WTC11 (cell line): ENCODE measurements around the gene CDK5RAP2. TPM values are rescaled to one million over a fixed set of nuclear protein-coding genes. Genes with fewer than 3 reads are reported as not detected.

ENCODE experiments used
- ATAC-seq: fragments of 200-7000 bp; cut with Tn5 transposase; 2 replicates; pipeline ENCODE4 v1.10.0; 2021; ENCODE audit warnings: mild to moderate bottlenecking, moderate library complexity
- CTCF ChIA-PET: fragments of 300-600 bp; sonication (Branson Sonifier 250); formaldehyde crosslinking; loops from one replicate; lab custom pipeline; 2021; ENCODE audit warnings: antibody characterized with exemption; lab: Charles Lee
- POLR2A ChIA-PET: fragments of 350-600 bp; sonication (Branson Sonifier 250); formaldehyde crosslinking; loops from one replicate; lab custom pipeline; 2021; ENCODE audit warnings: antibody characterized with exemption; lab: Charles Lee
- DNase-seq: peaks from one replicate; pipeline ENCODE4 v3.0.0; 2021; ENCODE audit warnings: low spot score
- H3K27ac Mint-ChIP-seq: 2 replicates; pipeline ENCODE4 v1.8.0; 2021; ENCODE audit warnings: mixed read lengths
- H3K27me3 Mint-ChIP-seq: 2 replicates; pipeline ENCODE4 v1.8.0; 2021; ENCODE audit warnings: low read depth, mild to moderate bottlenecking, moderate library complexity, mixed read lengths
- H3K36me3 Mint-ChIP-seq: 2 replicates; pipeline ENCODE4 v1.8.0; 2021; ENCODE audit warnings: mixed read lengths
- H3K4me1 Mint-ChIP-seq: 2 replicates; pipeline ENCODE4 v1.8.0; 2022; ENCODE audit warnings: mixed read lengths
- H3K4me3 Mint-ChIP-seq: 2 replicates; pipeline ENCODE4 v1.8.0; 2021; ENCODE audit warnings: mild to moderate bottlenecking, moderate library complexity, mixed read lengths
- H3K9me3 Mint-ChIP-seq: 2 replicates; pipeline ENCODE4 v1.8.0; 2021; ENCODE audit warnings: mixed read lengths
- ATF1 ChIP-seq: sonication (generic); formaldehyde crosslinking; IDR thresholded peaks from 2 replicates; pipeline ENCODE4 v1.8.1; 2023; ENCODE audit warnings: mild to moderate bottlenecking, moderate library complexity, missing genetic modification reagents
- ATF2 ChIP-seq: sonication (generic); formaldehyde crosslinking; IDR thresholded peaks from 2 replicates; pipeline ENCODE4 v1.8.1; 2022; ENCODE audit warnings: low read depth, missing genetic modification reagents, borderline replicate concordance
- ATF6 ChIP-seq: sonication (generic); formaldehyde crosslinking; IDR thresholded peaks from 2 replicates; pipeline ENCODE4 v1.8.1; 2023; ENCODE audit warnings: mild to moderate bottlenecking, missing genetic modification reagents
- CBFB ChIP-seq: sonication (generic); formaldehyde crosslinking; IDR thresholded peaks from 2 replicates; pipeline ENCODE4 v1.8.1; 2022; ENCODE audit warnings: mild to moderate bottlenecking, low read depth, missing genetic modification reagents
- CTCF ChIP-seq: fragments of 200-600 bp; IDR thresholded peaks from 2 replicates; pipeline ENCODE4 v1.8.0; 2022; ENCODE audit warnings: antibody characterized with exemption
- E2F1 ChIP-seq: sonication (generic); formaldehyde crosslinking; IDR thresholded peaks from 2 replicates; pipeline ENCODE4 v1.8.0; 2022; ENCODE audit warnings: mild to moderate bottlenecking, missing genetic modification reagents
- E2F4 ChIP-seq: sonication (generic); formaldehyde crosslinking; IDR thresholded peaks from 2 replicates; pipeline ENCODE4 v1.8.1; 2022; ENCODE audit warnings: low read depth, mild to moderate bottlenecking, moderate library complexity, missing genetic modification reagents, borderline replicate concordance
- ELF4 ChIP-seq: sonication (generic); formaldehyde crosslinking; IDR thresholded peaks from 2 replicates; pipeline ENCODE4 v1.8.1; 2022; ENCODE audit warnings: low read depth, mild to moderate bottlenecking, moderate library complexity, missing genetic modification reagents
- FOXK1 ChIP-seq: sonication (generic); formaldehyde crosslinking; IDR thresholded peaks from 2 replicates; pipeline ENCODE4 v1.8.0; 2022; ENCODE audit warnings: mild to moderate bottlenecking, moderate library complexity, missing genetic modification reagents
- GRHL2 ChIP-seq: fragments of 250-450 bp; sonication (Bioruptor Pico); IDR thresholded peaks from 2 replicates; pipeline ENCODE4 v1.8.0; 2022; ENCODE audit warnings: mild to moderate bottlenecking, moderate library complexity; ENCODE audit not compliant: insufficient replicate concordance, severe bottlenecking
- IRF2 ChIP-seq: sonication (generic); formaldehyde crosslinking; IDR thresholded peaks from 2 replicates; pipeline ENCODE4 v1.8.0; 2022; ENCODE audit warnings: low read depth, missing genetic modification reagents, borderline replicate concordance
- OVOL2 ChIP-seq: fragments of 250-450 bp; sonication (Bioruptor Pico); IDR thresholded peaks from 2 replicates; pipeline ENCODE4 v1.9.0; 2021; ENCODE audit warnings: mild to moderate bottlenecking, borderline replicate concordance
- SMAD4 ChIP-seq: sonication (generic); formaldehyde crosslinking; IDR thresholded peaks from 2 replicates; pipeline ENCODE4 v1.8.0; 2022; ENCODE audit warnings: mild to moderate bottlenecking, missing genetic modification reagents
- SP1 ChIP-seq: sonication (generic); formaldehyde crosslinking; conservative IDR thresholded peaks from 2 replicates; pipeline ENCODE4 v1.8.1; 2022; ENCODE audit warnings: missing genetic modification reagents
- USF1 ChIP-seq: sonication (generic); formaldehyde crosslinking; IDR thresholded peaks from 2 replicates; pipeline ENCODE4 v1.8.0; 2022; ENCODE audit warnings: mild to moderate bottlenecking, missing genetic modification reagents
- USF2 ChIP-seq: sonication (generic); formaldehyde crosslinking; IDR thresholded peaks from 2 replicates; pipeline ENCODE4 v1.8.1; 2023; ENCODE audit warnings: mild to moderate bottlenecking, missing genetic modification reagents, moderate library complexity
- ZBTB21 ChIP-seq: sonication (generic); formaldehyde crosslinking; IDR thresholded peaks from 2 replicates; pipeline ENCODE4 v1.8.1; 2023; ENCODE audit warnings: mild to moderate bottlenecking, missing genetic modification reagents, borderline replicate concordance
- ZMAT4 ChIP-seq: fragments of 250-450 bp; sonication (Bioruptor Pico); IDR thresholded peaks from 2 replicates; pipeline ENCODE4 v1.9.0; 2021; ENCODE audit warnings: mild to moderate bottlenecking
- ZNF416 ChIP-seq: fragments of 250-450 bp; sonication (Bioruptor Pico); IDR thresholded peaks from 2 replicates; pipeline ENCODE4 v1.9.0; 2021; ENCODE audit warnings: mild to moderate bottlenecking, inconsistent platforms
- ZNF423 ChIP-seq: fragments of 250-450 bp; sonication (Bioruptor Pico); IDR thresholded peaks from 2 replicates; pipeline ENCODE4 v2.1.2; 2022; ENCODE audit warnings: mild to moderate bottlenecking, moderate library complexity
- ZNF425 ChIP-seq: fragments of 250-450 bp; sonication (Bioruptor Pico); conservative IDR thresholded peaks from 2 replicates; pipeline ENCODE4 v1.9.0; 2021; ENCODE audit warnings: mild to moderate bottlenecking
- total RNA-seq: library from RNA; stranded (reverse); gene quantifications from 3 replicates; pipeline ENCODE4 v1.2.3, GENCODE V29; 2021

Gene CDK5RAP2
- total RNA-seq, 1 experiment from 2014 or later: 48.3 TPM

- no peak for TF ChIP-seq CTCF
- TF ChIP-seq USF1 (CRISPR knock-in tag): no peak
- TF ChIP-seq ATF6: no peak
- TF ChIP-seq USF2 (CRISPR knock-in tag): no peak
- TF ChIP-seq CBFB: no peak
- TF ChIP-seq SMAD4 (CRISPR knock-in tag): no peak
- no peak for TF ChIP-seq IRF2
- TF ChIP-seq ZMAT4 (CRISPR knock-in tag): no peak
Observed at GRCh38 chr9:120396418-120396817, 183.5 kb downstream of the CDK5RAP2 start (continued).

- no peak for DNase-seq
- no peaks in the 10 kb centered on the region for H3K4me1 Mint-ChIP-seq
- no peaks in the 10 kb centered on the region for H3K9me3 Mint-ChIP-seq
- no peak overlapping the region for H3K4me3 Mint-ChIP-seq
- POLR2A ChIA-PET: no interaction called here
- ATAC-seq: no peak
- no peak for TF ChIP-seq GRHL2 (CRISPR knock-in tag)
- no peak for TF ChIP-seq ZNF425
- no peak for TF ChIP-seq ZNF423 (CRISPR knock-in tag)
- TF ChIP-seq ATF1 (CRISPR knock-in tag): no peak
- no peak for TF ChIP-seq CTCF
- TF ChIP-seq OVOL2 (CRISPR knock-in tag): no peak
- no peak for TF ChIP-seq ATF2 (CRISPR knock-in tag)
- TF ChIP-seq FOXK1 (CRISPR knock-in tag): no peak
- TF ChIP-seq ZBTB21 (CRISPR knock-in tag): no peak
- TF ChIP-seq E2F1 (CRISPR knock-in tag): no peak
- TF ChIP-seq E2F4 (CRISPR knock-in tag): no peak
- TF ChIP-seq ELF4 (CRISPR knock-in tag): no peak
- TF ChIP-seq SP1 (CRISPR knock-in tag): no peak
- TF ChIP-seq ZNF416 (CRISPR knock-in tag): no peak
- TF ChIP-seq, all 79 proteins: peak for 0
- CTCF ChIA-PET: interaction anchor here (1.6 kb wide), 1 partner anchor 44 kb away, joined by 6 read pairs; no protein-coding TSS in a partner anchor
- H3K27me3 Mint-ChIP-seq: no peaks in the 10 kb centered on the region
- H3K27ac Mint-ChIP-seq: no peak overlapping the region
- H3K36me3 Mint-ChIP-seq: peaks cover 68% of the 10 kb centered on the region
Observed at GRCh38 chr9:120395376-120395775, 184.6 kb downstream of the CDK5RAP2 start.
